Activated CD4-positive, alpha-beta T cell treated with anti-CD3 and anti-CD28 coated beads, Interleukin-2, Interleukin-6, amounts not matched to agents 100 ng/mL and 50 ng/mL, durations not matched to agents 16 hours and 8 hours (primary cell): ENCODE data around the gene EIPR1.
"Not testable (repeated sequence)": the region's sequence is repeated elsewhere in the genome, so short reads cannot be mapped to it uniquely, and the experiment has no call there.

Experiments
- DNase-seq: peaks from one replicate; pipeline ENCODE4 v3.0.0-alpha.2; 2020

EIPR1 gene

GRCh38 chr2:3205845-3206244, 171.8 kb downstream of the EIPR1 start:
- DNase-seq = no peak

GRCh38 chr2:3204031-3204821, 173.4 kb downstream of the EIPR1 start:
- DNase-seq = no peak

- no peak for DNase-seq
Measured at GRCh38 chr2:3203497-3204019, 174.1 kb downstream of the EIPR1 start.

- no peak for DNase-seq
Measured at GRCh38 chr2:3202926-3203325, 174.7 kb downstream of the EIPR1 start.

- DNase-seq = no peak
Measured at GRCh38 chr2:3201281-3201680, 176.3 kb downstream of the EIPR1 start.

GRCh38 chr2:3200420-3200939, 177.1 kb downstream of the EIPR1 start:
- DNase-seq = no peak

GRCh38 chr2:3199627-3200345, 177.8 kb downstream of the EIPR1 start:
- no peak for DNase-seq

GRCh38 chr2:3198671-3199192, 178.9 kb downstream of the EIPR1 start:
- DNase-seq = not testable (repeated sequence)

- peak; percentile 30 for DNase-seq
Measured at GRCh38 chr2:3198119-3198518, 179.5 kb downstream of the EIPR1 start.

GRCh38 chr2:3197308-3197707, 180.3 kb downstream of the EIPR1 start:
- no peak for DNase-seq

GRCh38 chr2:3196716-3197115, 180.9 kb downstream of the EIPR1 start:
- no peak for DNase-seq

GRCh38 chr2:3195641-3196476, 181.8 kb downstream of the EIPR1 start:
- no peak for DNase-seq

- DNase-seq = no peak
Measured at GRCh38 chr2:3194828-3195227, 182.8 kb downstream of the EIPR1 start.

GRCh38 chr2:3193443-3194330, 183.9 kb downstream of the EIPR1 start:
- DNase-seq = no peak

GRCh38 chr2:3192920-3193319, 184.7 kb downstream of the EIPR1 start:
- no peak for DNase-seq

- no peak for DNase-seq
Measured at GRCh38 chr2:3192281-3192818, 185.3 kb downstream of the EIPR1 start.

- no peak for DNase-seq
Measured at GRCh38 chr2:3189961-3190360, 187.7 kb downstream of the EIPR1 start.

GRCh38 chr2:3189076-3189591, 188.5 kb downstream of the EIPR1 start:
- DNase-seq = no peak

GRCh38 chr2:3188405-3188946, 189.1 kb downstream of the EIPR1 start:
- no peak for DNase-seq

GRCh38 chr2:3187467-3187866, 190.2 kb downstream of the EIPR1 start:
- no peak for DNase-seq

- DNase-seq = no peak
Measured at GRCh38 chr2:3186766-3187165, 190.9 kb downstream of the EIPR1 start.
